DMS153 treated with DMSO at 0.1 percent for 48 hours (cell line): Measurements from ENCODE around the gene GIPC2.
"Not testable (repeated sequence)": the region's sequence is repeated elsewhere in the genome, so short reads cannot be mapped to it uniquely, and the experiment has no call there.

Source experiments
- DNase-seq: peaks from one replicate; lab custom pipeline; 2025; ENCODE audit not compliant: unreplicated experiment; lab: John Stamatoyannopoulos, UW

GIPC2 gene

DNA sequence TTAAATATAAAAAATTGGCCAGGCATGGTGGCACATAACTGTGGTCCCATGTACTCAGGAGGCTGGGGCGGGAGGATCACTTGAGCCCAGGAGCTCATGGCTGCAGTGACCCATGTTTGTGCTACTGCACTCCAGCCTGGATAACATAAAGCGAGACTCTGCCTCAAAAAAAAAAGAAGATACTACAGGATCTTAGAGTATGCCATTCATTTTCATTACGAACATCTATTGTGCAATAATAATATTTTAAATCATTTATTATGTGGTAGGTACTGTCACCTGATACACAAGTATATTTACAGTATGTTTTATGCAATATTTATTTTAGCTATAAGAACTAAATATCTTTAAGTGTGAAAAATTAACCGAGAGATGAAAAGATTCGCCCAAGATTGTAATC lies 9.3 kb upstream of the GIPC2 start:
- DNase-seq, result no peak

DNA sequence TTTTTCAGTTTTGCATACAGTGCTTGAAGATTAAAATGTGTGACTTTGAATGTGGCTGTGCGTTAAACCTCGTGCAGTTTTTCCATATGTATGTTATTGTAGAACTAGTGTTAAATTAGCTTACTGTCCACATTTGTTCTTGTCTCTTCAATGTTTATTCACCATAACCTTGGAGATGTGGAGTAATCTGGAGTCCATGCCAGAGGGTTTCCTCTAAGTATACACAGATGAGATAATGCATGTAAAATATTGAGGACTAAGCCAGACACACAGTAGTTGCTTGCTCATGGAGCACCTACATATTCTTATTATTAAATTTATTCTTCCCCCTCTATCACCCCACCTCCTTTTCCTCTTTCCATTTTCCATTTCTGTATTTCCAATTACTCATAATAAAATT lies 7.7 kb upstream of the GIPC2 start:
- no peak for DNase-seq

DNA sequence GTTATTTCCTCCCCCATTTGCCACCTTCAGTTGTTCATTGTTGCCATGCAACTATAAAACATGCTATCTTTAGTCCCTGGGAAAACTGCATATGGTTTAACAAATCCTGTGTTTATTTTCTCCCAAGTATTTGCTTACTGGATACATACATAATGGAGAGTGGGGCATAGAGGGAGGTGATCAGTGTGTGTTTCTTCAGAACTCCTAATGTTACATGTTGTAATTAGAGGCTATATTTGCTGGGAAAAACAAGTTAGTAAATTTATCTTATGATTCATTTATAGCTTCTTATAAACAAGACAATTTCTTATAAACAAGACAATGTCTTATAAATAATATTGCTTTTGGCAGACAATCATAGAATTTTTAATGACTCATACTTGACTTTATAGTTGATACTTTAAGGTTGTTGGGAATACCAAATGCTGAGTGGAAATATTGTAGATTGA lies 7.3 kb upstream of the GIPC2 start:
- no peak for DNase-seq

DNA sequence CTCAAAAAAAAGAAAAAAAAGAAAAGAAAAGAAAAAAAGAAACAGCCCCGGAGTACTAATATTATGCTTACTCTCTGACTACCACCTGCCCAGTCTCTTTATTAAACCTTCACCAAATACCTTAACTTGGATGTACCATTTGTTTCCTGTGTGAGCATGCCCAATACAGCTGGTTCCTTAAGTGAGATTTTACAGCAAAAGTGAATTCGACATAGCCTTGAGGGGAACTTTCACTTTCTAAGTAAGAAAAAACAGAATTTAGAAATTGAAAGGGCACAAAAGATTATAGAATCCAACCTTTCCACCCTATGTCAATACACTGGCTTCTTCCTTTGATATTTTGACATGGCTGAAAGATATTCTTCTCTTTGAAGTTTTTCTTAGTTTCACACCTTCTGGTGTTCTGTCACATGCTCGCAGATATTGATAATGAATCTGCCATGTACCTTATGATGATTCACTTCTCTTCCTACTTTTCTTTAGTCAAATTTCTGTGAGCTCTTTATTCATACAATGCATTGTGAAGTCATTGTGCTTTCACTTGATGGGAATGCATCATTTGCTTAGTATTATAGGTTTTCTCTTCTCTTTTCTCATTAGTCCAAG lies 5.2 kb upstream of the GIPC2 start:
- DNase-seq, result no peak

DNA sequence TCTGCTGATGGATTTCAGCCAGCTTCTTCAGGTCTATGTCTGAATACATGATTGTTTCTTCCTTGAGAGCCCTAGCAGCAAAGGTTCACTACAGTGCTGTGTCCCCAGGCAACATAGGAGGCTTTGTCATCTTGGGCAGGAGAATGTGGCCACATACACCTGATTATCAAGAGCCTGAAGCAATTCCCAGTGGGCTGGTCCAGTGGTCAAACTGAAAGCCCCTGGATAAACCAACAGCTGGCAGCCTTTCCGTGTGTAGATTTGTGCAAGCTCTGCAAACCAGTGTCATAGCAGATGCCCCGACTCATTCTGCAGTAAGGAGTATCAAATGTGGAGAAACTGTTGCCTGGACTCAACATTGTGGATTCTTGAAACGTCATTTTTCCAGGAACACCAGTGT lies 2.3 kb upstream of the GIPC2 start:
- no peak for DNase-seq

DNA sequence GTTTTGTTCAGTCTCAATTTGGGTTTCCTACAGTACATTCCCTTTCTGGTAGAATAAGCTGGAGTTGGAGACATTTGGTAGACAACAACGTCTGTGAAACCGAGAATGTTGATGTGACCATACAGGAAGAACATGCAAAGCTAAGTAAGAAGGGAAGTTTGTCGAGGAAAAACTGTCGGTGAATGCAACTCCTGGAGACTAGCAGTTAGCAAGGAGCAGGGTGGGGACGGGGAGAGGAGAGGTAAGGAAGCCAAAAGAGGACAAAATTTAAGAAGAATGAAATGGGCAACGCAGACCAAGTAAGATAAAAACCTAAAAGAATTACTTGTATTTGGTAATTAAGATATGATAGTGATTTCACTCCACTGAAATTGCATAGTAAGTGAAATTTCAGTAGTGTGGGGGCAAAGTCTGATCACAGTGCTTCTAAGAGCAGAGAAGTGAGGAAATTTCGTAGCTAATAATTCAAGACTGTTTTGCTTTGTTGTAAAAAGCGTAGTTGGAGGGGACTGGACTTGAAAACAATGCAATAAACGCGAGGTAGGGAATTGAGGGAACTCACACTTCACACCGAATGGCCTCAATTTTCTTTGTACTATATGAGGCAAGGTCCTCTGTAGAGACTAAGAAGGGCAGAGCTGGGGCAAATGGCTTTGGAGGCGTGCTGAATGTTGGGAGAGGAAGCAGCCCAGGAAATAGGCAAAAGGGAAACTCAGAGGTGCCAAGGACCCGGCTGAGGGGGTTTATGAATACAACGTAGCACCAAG lies 787 bp upstream of the GIPC2 start:
- no peak for DNase-seq

DNA sequence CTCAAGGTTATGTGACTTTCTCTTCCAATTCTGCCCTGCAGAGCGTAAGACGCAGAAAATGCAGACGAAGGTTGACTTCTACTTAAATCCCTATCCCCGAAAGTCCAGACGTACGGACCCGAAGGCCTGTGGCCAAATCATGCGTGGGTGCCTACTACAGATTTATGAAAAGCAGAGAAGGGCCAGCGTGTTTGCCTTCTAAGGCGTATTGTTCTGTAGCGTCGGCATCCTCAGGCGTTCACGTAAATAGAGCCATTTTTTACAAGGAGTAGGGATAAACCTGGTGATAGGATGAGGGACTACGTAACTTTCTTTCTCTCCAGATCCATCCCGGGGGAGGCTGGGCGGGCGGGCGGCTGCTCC lies 222 bp upstream of the GIPC2 start:
- DNase-seq, result no peak

DNA sequence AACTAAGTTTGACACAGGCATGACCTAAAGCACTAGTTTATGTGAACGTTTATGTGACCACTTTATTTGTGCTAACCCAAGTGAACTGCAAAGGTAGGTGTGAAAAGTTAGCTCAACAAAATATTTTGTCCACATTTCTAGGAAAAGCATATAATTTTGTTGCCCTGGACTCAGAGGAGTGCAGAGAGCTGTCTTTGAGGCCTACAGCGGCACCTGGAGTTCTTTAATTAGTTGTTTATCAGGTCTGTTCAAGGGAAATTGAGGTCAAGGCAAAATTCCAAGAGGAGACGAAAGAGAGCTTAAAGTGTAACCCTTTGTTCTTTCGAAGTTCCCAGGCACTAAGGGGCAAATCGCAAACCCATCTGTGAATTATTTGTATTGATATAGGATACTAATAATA lies 1.3 kb downstream of the GIPC2 start:
- no peak for DNase-seq

DNA sequence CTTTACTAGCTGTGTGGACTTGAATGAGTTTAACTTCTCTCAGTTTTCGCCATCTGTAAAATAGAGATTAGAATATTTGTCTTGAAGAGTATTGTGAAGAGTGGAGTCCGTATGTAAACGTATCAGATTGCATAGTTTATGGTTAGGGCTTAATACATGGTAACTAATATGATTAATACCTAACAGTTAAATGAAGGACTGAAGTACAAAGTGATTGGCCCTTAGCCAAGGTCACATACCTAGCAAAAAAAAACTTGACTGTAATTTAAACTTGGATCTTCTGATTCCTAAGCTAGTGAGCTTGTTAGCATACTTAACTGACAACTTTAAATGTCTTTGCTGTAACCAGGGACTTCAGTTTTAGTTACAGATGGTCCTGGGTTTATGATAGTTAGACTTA lies 1.9 kb downstream of the GIPC2 start:
- no peak for DNase-seq

DNA sequence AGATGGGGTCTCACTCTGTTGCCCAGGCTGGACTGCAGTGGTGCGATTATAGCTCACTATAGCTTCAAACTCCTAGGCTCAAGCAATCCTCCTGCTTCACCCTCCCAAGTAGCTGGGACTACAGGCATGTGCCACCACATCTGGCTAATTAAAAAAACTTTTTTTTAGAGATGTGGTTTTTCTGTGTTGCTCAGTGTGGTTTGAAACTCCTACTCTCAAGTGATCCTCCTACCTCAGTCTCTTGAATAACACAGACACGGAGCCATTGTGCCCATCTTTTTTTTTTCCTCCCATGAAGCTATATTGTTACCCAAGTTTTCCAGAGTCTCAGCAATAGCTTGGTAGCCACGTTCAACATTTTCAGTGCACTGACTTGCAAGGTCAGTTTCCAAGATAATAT lies 2.7 kb downstream of the GIPC2 start:
- DNase-seq, result no peak

DNA sequence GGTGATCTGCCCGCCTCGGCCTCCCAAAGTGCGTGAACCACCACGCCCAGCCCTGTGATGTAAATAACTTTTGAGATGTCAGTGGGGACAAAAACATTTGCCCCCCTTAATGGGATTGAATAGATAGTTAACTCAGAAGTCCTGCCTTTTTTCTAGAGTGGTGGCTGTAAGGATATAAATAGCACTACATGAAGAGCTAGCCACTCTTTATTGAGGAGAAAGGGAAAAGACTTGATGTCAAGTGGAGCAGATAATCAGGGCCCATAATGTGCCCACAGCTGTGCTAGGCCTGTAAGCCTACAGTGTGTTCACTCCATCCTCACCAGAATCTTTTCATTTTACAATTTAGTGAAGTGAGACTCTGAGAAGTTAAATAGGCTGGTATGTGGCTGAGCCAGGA lies 3.6 kb downstream of the GIPC2 start:
- DNase-seq, result no peak

DNA sequence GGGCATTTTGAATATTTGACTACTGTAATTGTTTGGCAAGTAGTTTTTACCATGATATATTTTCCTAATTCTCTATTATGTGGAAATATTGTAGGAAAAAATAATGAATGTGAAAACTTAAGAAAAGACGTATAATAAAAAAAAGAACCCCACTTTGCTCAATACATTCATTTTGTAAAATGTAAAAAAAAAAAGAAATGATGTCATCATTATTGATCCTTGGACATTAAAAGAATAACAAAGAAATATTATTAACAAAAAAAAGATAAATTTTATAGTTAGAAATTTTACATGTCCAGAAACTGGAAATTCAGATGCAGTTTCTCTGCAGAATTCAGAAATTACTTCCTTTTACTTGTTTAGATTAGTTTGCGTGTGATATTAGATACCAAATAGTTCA lies 5.2 kb downstream of the GIPC2 start:
- no peak for DNase-seq

DNA sequence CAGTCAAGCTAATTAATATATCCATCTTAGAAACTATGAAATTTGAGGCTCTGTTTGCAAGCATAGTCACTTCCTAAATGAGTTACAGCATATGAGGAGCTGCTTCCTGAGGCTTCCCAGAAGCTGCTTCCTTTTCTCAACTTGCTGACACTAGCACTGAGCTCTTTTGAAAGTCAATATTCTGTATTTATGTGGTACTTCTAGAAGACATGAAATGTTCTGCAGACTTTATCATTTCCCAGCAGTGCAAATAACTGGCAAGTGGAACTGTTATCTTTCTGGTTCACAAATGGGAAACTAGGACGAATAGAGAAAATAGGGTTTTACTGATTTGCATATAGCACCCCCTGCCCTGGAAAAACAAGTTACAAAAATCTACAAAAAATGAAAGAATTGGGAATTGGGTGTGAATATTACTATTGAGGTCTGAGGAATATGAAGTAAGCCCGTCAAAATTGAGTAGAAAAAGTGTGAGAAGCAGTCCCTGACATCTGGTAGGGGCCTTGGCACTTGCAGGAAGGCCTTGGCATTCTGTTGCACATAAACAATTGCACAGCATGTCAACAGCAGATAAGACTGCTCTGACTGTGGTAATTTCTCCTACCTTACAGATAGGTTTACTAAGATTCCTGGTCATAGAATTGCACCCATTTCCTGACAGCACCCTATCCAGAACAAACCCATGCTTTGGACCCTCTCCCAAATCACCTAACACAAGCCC lies 7.1 kb downstream of the GIPC2 start:
- DNase-seq, result no peak

DNA sequence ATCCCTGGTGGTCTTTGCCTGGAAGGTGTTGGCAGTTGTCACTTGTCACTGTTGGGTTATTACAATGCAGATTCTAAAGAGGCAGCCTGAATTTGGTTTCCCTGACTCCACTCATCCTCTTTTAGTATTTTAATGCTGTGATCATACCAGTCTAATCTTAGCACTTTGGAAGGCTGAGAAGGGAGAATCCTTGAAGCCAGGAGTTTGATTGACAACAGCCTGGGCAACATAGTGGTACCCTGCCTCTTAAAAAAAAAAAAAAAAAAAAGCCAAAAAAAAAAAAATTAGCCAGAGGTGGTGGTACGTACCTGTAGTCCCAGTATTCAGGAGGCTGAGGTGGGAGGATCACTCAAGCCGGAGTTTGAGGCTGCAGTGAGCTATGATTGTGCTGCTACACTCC lies 7.7 kb downstream of the GIPC2 start:
- DNase-seq, result no peak

DNA sequence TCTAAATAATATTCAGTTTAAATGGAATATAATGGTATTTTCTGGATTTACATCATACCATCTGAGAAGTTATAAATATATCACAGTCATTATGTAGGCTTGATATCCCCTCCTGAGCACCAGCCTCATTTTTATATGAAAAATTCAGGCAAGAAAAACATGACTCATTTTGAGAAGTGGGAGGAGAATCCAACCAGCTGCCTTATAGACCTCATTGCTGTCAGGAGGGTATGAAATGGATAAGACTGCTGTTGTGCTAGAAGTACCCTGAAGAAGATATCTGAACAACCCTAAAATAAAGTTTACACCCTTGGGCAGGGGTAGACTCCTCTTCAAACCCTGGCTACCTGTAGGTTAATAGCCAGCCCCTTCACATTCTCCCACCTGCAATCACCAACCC lies 8.8 kb downstream of the GIPC2 start:
- DNase-seq, result no peak

DNA sequence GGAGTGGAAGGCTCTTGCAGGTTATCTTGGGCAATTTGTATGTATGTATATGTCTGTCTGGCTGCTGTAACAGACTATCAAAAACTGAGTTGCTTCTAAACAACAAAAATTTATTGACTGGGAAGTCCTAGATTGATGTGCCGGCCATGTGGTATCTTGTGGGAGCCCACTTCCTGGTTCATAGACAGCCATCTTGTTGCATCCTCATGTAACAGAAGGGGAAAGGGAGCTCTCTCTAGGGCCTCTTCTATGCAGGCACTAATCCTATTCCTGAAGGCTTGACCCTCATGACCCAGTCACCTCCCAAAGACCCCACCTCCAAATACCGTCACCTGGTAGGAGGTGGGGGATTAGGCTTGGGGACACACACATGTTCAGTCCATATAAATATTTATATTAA lies 9.2 kb downstream of the GIPC2 start:
- no peak for DNase-seq

DNA sequence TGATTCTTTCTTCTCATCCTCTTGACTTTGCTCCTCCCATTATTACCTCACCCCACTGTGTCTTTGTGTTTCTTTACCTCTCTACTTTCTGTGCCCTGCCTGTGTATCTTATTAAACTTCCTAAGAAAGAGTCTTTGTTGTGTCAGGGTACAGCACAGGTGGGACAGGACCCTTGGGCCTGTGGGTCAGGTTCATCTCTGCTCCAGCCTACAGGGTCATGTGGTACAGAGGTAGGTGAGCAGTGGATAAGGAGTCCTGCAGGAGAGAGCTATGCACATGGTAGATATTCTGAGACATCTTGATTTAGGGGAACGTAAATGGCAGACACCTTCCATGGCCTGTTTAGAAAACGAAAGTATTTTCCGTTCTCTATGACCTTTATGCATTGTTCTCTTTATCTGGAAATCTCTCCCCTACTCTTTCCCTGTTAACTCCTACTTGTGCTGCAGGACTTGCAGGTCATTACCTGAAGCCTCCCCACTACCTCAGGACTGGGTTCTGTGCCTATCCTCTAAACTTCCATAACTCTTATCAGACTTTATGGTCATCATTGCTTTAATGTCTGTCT lies 9.9 kb downstream of the GIPC2 start:
- DNase-seq, result no peak

DNA sequence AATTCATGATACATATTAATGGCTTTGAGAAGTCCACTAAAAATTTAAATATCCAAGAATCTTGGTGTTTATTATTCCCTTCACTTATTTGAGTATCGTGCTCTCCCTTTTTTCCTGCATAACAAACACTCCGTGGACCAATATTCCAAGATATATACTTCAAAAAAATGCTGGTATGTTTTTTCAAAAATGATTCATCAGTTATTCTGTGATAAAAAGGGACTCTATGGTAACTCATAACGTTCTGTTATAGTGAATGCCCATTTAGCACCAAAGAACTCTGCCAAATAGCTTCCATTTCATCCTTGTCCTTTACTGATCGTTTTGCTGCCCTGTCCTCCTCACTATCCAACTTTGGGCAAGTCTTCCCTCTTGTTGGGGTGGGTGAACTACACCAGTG lies 12.9 kb downstream of the GIPC2 start:
- DNase-seq, result no peak

DNA sequence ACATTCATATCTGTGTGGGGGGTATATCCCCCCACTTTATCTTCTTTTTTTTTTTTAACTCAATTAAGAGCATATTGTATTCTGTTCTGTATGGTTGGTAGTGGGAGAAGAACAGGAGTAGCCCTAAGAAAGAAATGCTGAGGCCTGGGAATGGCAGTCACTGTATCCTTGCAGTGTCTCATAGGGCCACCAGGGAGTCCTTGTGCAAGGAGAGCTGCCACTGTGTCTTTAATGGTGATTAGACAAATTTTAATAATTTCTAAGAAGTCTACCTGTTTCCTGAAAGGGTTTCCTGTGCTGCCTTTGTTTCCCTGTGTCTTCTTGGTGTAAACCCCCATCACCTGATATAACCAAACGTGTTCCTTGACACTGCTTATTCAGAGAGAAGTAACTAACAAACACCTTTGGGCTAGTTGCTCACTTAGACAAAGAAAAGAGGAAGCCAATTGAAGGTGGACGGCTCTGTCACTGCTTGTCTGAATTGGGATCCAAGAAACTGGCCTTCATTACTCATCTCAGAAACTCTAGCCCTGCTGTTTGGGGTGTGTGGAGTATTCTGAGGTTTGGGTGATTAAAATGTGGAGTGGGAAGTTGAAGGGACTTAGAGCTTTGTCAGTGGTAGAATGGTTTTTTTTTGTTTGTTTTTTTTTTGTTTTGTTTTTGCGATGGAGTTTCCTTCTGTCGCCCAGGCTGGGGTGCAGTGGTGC lies 15.2 kb downstream of the GIPC2 start:
- DNase-seq, result no peak

DNA sequence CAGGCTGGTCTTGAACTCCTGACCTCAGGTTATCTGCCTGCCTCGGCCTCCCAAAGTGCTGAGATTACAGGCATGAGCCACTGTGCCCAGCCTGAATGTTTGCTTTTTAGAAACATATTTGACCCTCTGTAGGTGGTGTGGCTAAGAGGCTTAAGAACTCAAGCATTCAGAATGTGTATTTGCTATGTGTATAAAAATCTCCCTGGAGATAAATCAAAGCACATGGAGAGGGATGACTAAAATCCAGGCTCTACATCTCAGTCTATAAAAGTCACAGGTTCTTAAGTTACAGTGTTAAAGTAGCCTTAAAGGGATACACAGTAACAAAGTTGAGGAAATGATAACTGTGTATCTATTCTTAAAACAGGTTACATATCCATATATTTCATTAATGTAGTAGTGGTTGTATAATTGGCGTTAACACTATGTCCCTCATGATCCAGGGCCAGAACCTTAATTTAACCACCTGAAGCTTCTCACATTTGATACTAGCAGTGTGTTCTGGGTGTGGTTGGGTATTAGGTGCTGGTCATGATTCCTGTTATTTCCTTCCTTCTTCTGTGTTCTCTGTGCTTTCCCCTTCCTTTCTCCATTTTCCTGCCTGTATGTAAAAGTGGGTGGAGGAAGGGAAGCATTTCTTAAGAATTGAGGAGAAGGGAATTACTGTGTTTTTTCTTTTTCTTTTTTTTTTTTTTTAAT lies 16.2 kb downstream of the GIPC2 start:
- no peak for DNase-seq

DNA sequence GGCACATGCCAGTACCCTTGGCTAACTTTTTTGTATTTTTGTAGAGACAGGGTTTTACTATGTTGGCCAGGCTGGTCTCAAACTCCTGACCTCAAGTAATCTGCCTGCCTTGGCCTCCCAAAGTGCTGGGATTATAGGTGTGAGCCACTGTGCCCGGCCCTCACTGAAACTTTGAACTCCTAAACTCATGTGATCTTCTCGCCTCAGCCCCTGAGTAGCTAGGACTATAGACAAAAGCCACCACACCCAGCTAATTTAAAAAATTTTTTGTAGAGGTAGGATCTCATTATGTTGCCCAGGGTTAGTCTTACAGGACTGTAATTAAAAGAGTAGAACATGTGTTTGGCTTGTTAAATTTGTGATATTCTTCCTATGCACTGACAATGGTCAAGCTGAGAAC lies 19.1 kb downstream of the GIPC2 start:
- DNase-seq, result not testable (repeated sequence)
